Upper lobe of left lung (tissue), 6 donors: ENCODE measurements around the gene MAN1B1. TPM values are rescaled to one million over a fixed set of nuclear protein-coding genes. Genes with fewer than 3 reads are reported as not detected.
A peak's percentile ranks its signal among the peaks of the same experiment; 100 is the strongest.

Experiments
- ATAC-seq, 2 donors: fragments of 200-7000 bp; cut with Tn5 transposase; one replicate each; pipeline ENCODE4 v1.9.1; 2022; ENCODE audit warnings: mild to moderate bottlenecking in 2 of 2, moderate library complexity in 2 of 2; ENCODE audit not compliant: low FRiP score in 2 of 2
- DNase-seq, 2 donors: peaks; one replicate each; pipeline ENCODE4 v3.0.0-alpha.2; 2019 to 2020
- H3K27ac ChIP-seq, 4 donors: fragments of 200-600 bp; sonication (generic); one replicate each; pipeline ENCODE4 v1.5.1; 2016 to 2019
- H3K27me3 ChIP-seq, 4 donors: fragments of 200-600 bp; sonication (generic); one replicate each; pipeline ENCODE4 v1.5.1; 2017 to 2019
- H3K36me3 ChIP-seq, 4 donors: fragments of 200-600 bp; sonication (generic); one replicate each; pipeline ENCODE4 v1.5.1; 2016 to 2019
- H3K4me1 ChIP-seq, 4 donors: fragments of 200-600 bp; sonication (generic); one replicate each; pipeline ENCODE4 v1.5.1; 2018 to 2019
- H3K4me3 ChIP-seq, 4 donors: fragments of 200-600 bp; sonication (generic); one replicate each; pipeline ENCODE4 v1.5.1; 2017 to 2019; ENCODE audit warnings: mild to moderate bottlenecking in 2 of 4, moderate library complexity in 1 of 4
- H3K9me3 ChIP-seq, 4 donors: fragments of 200-600 bp; sonication (generic); one replicate each; pipeline ENCODE4 v1.5.1; 2018 to 2019
- CTCF ChIP-seq, 6 experiments: fragments of 450-650 bp in 4 of 6; fragments of 200-600 bp in 2 of 6; sonication (generic) in 2 of 6; IDR thresholded peaks; one replicate each; pipeline ENCODE4 v1.5.1; 2016 to 2019; ENCODE audit warnings: antibody characterized with exemption in 6 of 6
- EP300 ChIP-seq, 4 donors: sonication (generic); formaldehyde crosslinking; IDR thresholded peaks; one replicate each; pipeline ENCODE4 v1.5.1; 2017; ENCODE audit warnings: antibody characterized with exemption in 4 of 4, control low read depth in 2 of 4
- POLR2A ChIP-seq, 4 donors: fragments of 450-650 bp; IDR thresholded peaks; one replicate each; pipeline ENCODE4 v1.5.1; 2016 to 2017; ENCODE audit warnings: antibody characterized with exemption in 4 of 4, mild to moderate bottlenecking in 2 of 4
- POLR2AphosphoS5 ChIP-seq, 2 donors: sonication (generic); formaldehyde crosslinking; IDR thresholded peaks; one replicate each; pipeline ENCODE4 v1.5.1; 2017; ENCODE audit warnings: antibody characterized with exemption in 2 of 2
- WGBS, 2 donors: methylation state at CpG; one replicate each; pipeline ENCODE4 v1.1.5; 2017 to 2018; 5-methylcytosine and 5-hydroxymethylcytosine counted together
- total RNA-seq, 6 donors: library from RNA; depleted of rRNA in 4 of 6; stranded (reverse); fragments of >200 nt in 4 of 6; gene quantifications; one replicate each; pipeline versions ENCODE4 v1.1.0 to v1.2.1, GENCODE V29; 2016 to 2021
- donor health status: DM: no; HTN: no; CAD: no; lungs with moderate emphysema.
- donor health status: DM: no; HTN: yes; CAD: no; lungs with severe emphysema.

MAN1B1 gene
- total RNA-seq, 6 donors from 2014 or later = 38.0 to 97.4 (median 54.1) TPM

- TF ChIP-seq POLR2AphosphoS5 (IDR thresholded peaks at IDR 0.05) (no peak), POLR2A (IDR thresholded peaks at IDR 0.05) (no peak), EP300 (IDR thresholded peaks at IDR 0.05) (no peak), CTCF (IDR thresholded peaks at IDR 0.05) (no peak)
- Histone ChIP-seq H3K27ac (peak overlapping the region; percentile 40 to 71 (median 56)), H3K36me3 (peaks cover 3 to 40% (median 31%) of the 10 kb centered on the region in 4 donors), H3K27me3 (no peaks in the 10 kb centered on the region), H3K4me3 (peak overlapping the region; percentile 88 to 99 (median 92)), H3K9me3 (no peaks in the 10 kb centered on the region), H3K4me1 (peaks cover 13 to 25% (median 14%) of the 10 kb centered on the region in 4 donors)
- DNase-seq (no peak), ATAC-seq (no peak)
- WGBS, 2 donors = 0% methylated on average over 2 to 20 of the region's 45 CpGs
Observed at GRCh38 chr9:137114220-137114612, 27.4 kb downstream of the MAN1B1 start.

GRCh38 chr9:137114613-137115393 lies 28.0 kb downstream of the MAN1B1 start, which contains the start of gene DPP7:
DPP7 (minus strand) TSS chr9:137114733; CDS start chr9:137114713, 20 bp downstream.
- WGBS, 2 donors = 0 to 13% methylated on average over 1 to 4 of the region's 70 CpGs
- TF ChIP-seq CTCF (IDR thresholded peaks at IDR 0.05) = peak in 1 of 6 experiments; percentile 19
- TF ChIP-seq EP300 (IDR thresholded peaks at IDR 0.05) = no peak
- peak in 1 of 4 donors; percentile 70 for TF ChIP-seq POLR2A (IDR thresholded peaks at IDR 0.05)
- peak in 1 of 2 donors; percentile 23 for TF ChIP-seq POLR2AphosphoS5 (IDR thresholded peaks at IDR 0.05)
- Histone ChIP-seq H3K36me3 (peaks cover 3 to 34% (median 26%) of the 10 kb centered on the region in 4 donors), H3K27ac (peak within 1 kb of the TSS; percentile 40 to 71 (median 56)), H3K9me3 (no peaks in the 10 kb centered on the region), H3K4me3 (peak within 1 kb of the TSS; percentile 88 to 99 (median 92)), H3K27me3 (no peaks in the 10 kb centered on the region), H3K4me1 (peaks cover 13 to 25% (median 14%) of the 10 kb centered on the region in 4 donors)
- DNase-seq (peak; percentile 82 to 97), ATAC-seq (peak; percentile 50 to 94)

DNA sequence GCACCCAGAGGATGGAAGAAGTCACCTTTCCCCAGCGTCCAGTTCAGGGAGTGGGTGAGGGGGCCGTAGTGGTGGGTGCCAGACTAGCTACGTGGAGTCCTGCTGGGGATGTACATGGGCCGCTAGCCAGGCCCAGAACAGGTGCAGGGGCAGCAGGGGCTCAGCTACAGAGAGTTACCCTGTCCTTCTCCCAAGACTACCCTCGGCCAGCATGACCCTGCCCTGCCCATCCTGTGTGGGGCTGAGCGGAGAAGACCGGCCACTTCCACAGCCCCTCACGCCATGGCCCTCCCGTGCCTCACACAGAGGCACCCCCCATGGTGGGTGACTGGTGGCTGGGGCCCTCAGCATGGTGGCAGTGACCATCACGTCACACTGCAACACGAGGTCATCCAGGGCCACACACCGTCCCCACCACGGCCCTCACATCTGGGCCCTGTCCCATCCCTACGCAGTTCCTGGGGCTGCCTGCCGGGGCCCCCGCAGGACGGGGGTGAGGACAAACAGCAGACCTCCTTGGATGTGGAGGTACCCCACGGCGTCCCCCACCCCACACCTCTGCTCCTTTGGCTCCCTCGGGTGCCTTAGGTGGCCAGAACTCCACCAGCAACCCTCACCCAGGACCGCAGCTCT lies 28.7 kb downstream of the MAN1B1 start:
- peak in 1 of 2 donors; percentile 3 for ATAC-seq
- no peaks in the 10 kb centered on the region for H3K9me3 ChIP-seq
- 73 to 85% methylated on average over 5 to 17 of the region's 21 CpGs for WGBS, 2 donors
- no peaks in the 10 kb centered on the region for H3K27me3 ChIP-seq
- H3K4me3 ChIP-seq = peak overlapping the region in 3 of 4 donors; percentile 88 to 99 (median 90)
- no peak overlapping the region for H3K27ac ChIP-seq
- TF ChIP-seq EP300 (IDR thresholded peaks at IDR 0.05) (no peak), POLR2A (IDR thresholded peaks at IDR 0.05) (no peak), POLR2AphosphoS5 (IDR thresholded peaks at IDR 0.05) (no peak), CTCF (IDR thresholded peaks at IDR 0.05) (no peak)
- peaks cover 13 to 25% (median 14%) of the 10 kb centered on the region in 4 donors for H3K4me1 ChIP-seq
- DNase-seq = peak in 1 of 2 donors; percentile 72
- H3K36me3 ChIP-seq = peaks cover 3 to 27% (median 21%) of the 10 kb centered on the region in 4 donors

- H3K9me3 ChIP-seq = no peaks in the 10 kb centered on the region
- 84% methylated on average over 6 of the region's 6 CpGs; no CpG with 5 or more reads in 1 of the 2 donors for WGBS, 2 donors
- ATAC-seq (no peak), DNase-seq (no peak)
- H3K4me1 ChIP-seq = peaks cover 13 to 25% (median 14%) of the 10 kb centered on the region in 4 donors
- H3K4me3 ChIP-seq = no peak overlapping the region
- H3K27me3 ChIP-seq = no peaks in the 10 kb centered on the region
- peaks cover 3 to 21% (median 19%) of the 10 kb centered on the region in 4 donors for H3K36me3 ChIP-seq
- TF ChIP-seq POLR2AphosphoS5 (IDR thresholded peaks at IDR 0.05) (no peak), POLR2A (IDR thresholded peaks at IDR 0.05) (no peak), EP300 (IDR thresholded peaks at IDR 0.05) (no peak)
- H3K27ac ChIP-seq = no peak overlapping the region
Observed at GRCh38 chr9:137116027-137116507, 29.3 kb downstream of the MAN1B1 start.

DNA sequence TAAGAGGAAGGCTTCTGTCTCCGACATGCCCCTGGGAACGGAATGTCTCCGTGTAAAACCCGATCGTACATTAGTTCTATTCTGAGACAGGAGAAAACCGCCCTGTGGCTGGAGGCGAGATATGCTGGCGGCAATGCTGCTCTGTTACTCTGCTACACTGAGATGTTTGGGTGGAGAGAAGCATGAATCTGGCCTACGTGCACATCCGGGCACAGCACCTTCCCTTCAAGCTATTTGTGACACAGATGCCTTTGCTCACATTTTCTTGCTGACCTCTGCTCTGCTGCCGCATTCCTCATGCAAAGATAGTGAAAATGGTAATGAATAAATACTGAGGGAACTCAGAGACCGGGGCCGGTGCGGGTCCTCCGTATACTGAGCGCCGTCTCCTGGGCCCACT lies 29.9 kb downstream of the MAN1B1 start:
- ATAC-seq = no peak
- Histone ChIP-seq H3K36me3 (peaks cover 2 to 16% (median 14%) of the 10 kb centered on the region in 4 donors), H3K9me3 (no peaks in the 10 kb centered on the region), H3K4me3 (no peak overlapping the region), H3K4me1 (peaks cover 13 to 27% (median 16%) of the 10 kb centered on the region in 4 donors), H3K27ac (no peak overlapping the region), H3K27me3 (no peaks in the 10 kb centered on the region)
- DNase-seq = no peak
- TF ChIP-seq EP300 (IDR thresholded peaks at IDR 0.05) (no peak), CTCF (IDR thresholded peaks at IDR 0.05) (no peak), POLR2AphosphoS5 (IDR thresholded peaks at IDR 0.05) (no peak), POLR2A (IDR thresholded peaks at IDR 0.05) (no peak)
- 61 to 72% methylated on average over 17 of the region's 17 CpGs for WGBS, 2 donors
